Endodermal cell (in vitro differentiated cells): ENCODE data around the gene METAP2. TPM values are rescaled to one million over a fixed set of nuclear protein-coding genes. Genes with fewer than 3 reads are reported as not detected.

Experiments
- DNase-seq: peaks from one replicate; pipeline ENCODE4 v3.0.0-alpha.2; 2017
- H3K27ac ChIP-seq: 2 replicates; pipeline ENCODE4 v1.5.1; 2013; ENCODE audit warnings: mild to moderate bottlenecking, low read depth, low read length, moderate library complexity
- H3K27me3 ChIP-seq: 2 replicates; pipeline ENCODE4 v1.6.1; 2013; ENCODE audit warnings: mild to moderate bottlenecking, low read length, moderate library complexity; ENCODE audit not compliant: insufficient read depth, control insufficient read depth, poor library complexity, severe bottlenecking
- H3K36me3 ChIP-seq: 2 replicates; pipeline ENCODE4 v1.7.0; 2013; ENCODE audit warnings: mild to moderate bottlenecking, low read length, moderate library complexity; ENCODE audit not compliant: control insufficient read depth, insufficient read depth
- H3K4me1 ChIP-seq: one replicate; pipeline ENCODE4 v1.7.0; 2013; ENCODE audit warnings: low read length; ENCODE audit not compliant: control insufficient read depth, insufficient read depth
- H3K4me3 ChIP-seq: 2 replicates; pipeline ENCODE4 v1.5.1; 2013; ENCODE audit warnings: mild to moderate bottlenecking, low read length, moderate library complexity
- H3K9ac ChIP-seq: 2 replicates; pipeline ENCODE4 v1.6.1; 2013; ENCODE audit warnings: mild to moderate bottlenecking, low read length, moderate library complexity; ENCODE audit not compliant: poor library complexity, severe bottlenecking; ENCODE audit errors: extremely low read depth
- H3K9me3 ChIP-seq: 2 replicates; pipeline ENCODE4 v1.6.1; 2013; ENCODE audit warnings: mild to moderate bottlenecking, low read length, moderate library complexity; ENCODE audit not compliant: control insufficient read depth
- H3K27ac Mint-ChIP-seq: 2 replicates; pipeline ENCODE4 v1.8.0; 2020; ENCODE audit warnings: mixed read lengths
- H3K27me3 Mint-ChIP-seq: 2 replicates; pipeline ENCODE4 v1.8.0; 2021; ENCODE audit warnings: mild to moderate bottlenecking, mixed read lengths; ENCODE audit not compliant: insufficient read depth
- H3K36me3 Mint-ChIP-seq: 2 replicates; pipeline ENCODE4 v1.8.0; 2020; ENCODE audit warnings: low read depth, mixed read lengths
- H3K4me1 Mint-ChIP-seq: 2 replicates; pipeline ENCODE4 v1.8.0; 2020; ENCODE audit warnings: mixed read lengths
- H3K4me3 Mint-ChIP-seq: 2 replicates; pipeline ENCODE4 v1.8.0; 2020; ENCODE audit warnings: mild to moderate bottlenecking, moderate library complexity, mixed read lengths
- H3K9me3 Mint-ChIP-seq: 2 replicates; pipeline ENCODE4 v1.8.0; 2020; ENCODE audit warnings: mild to moderate bottlenecking, mixed read lengths
- CTCF ChIP-seq: fragments of 200-600 bp; sonication (generic); conservative IDR thresholded peaks from 2 replicates; pipeline ENCODE4 v1.5.0; 2021; ENCODE audit warnings: antibody characterized with exemption, mild to moderate bottlenecking
- WGBS, 2 experiments: methylation state at CpG; one replicate each; pipeline versions ENCODE4 v1.1.5 to v1.1.7; 2013; ENCODE audit warnings: missing lambda C conversion rate in 2 of 2, mixed read lengths in 1 of 2; ENCODE audit not compliant: insufficient coverage in 1 of 2, insufficient read length in 1 of 2; 5-methylcytosine and 5-hydroxymethylcytosine counted together
- total RNA-seq, 2 donors: library from RNA; stranded (reverse); fragmentation: NEBNext Ultra II Directional in 1 of 2; extraction: Animal tissue kit (Norgen Biotek cat#: 25700) in 1 of 2; gene quantifications; 2 replicates in 1 of 2; 3 replicates in 1 of 2; pipeline ENCODE4 v1.2.1, GENCODE V29; 2021

METAP2 gene
- total RNA-seq, 2 donors from 2014 or later, result 137 to 152 TPM

GRCh38 chr12:95460896-95461295 lies 13.1 kb upstream of the METAP2 start:
- H3K36me3 Mint-ChIP-seq, result no peaks in the 10 kb centered on the region
- Histone ChIP-seq H3K36me3 (no peaks in the 10 kb centered on the region), H3K9ac (no peak overlapping the region), H3K9me3 (peaks cover 23% of the 10 kb centered on the region), H3K4me3 (no peak overlapping the region), H3K4me1 (no peaks in the 10 kb centered on the region), H3K27ac (no peak overlapping the region), H3K27me3 (no peaks in the 10 kb centered on the region)
- 83 to 100% methylated on average over 1 of the region's 1 CpG for WGBS, 2 experiments
- no peaks in the 10 kb centered on the region for H3K4me1 Mint-ChIP-seq
- H3K9me3 Mint-ChIP-seq, result peaks cover 28% of the 10 kb centered on the region
- TF ChIP-seq CTCF, result no peak
- H3K4me3 Mint-ChIP-seq, result no peak overlapping the region
- H3K27me3 Mint-ChIP-seq, result no peaks in the 10 kb centered on the region
- DNase-seq, result no peak
- no peak overlapping the region for H3K27ac Mint-ChIP-seq

GRCh38 chr12:95462081-95462480 lies 11.9 kb upstream of the METAP2 start:
- no peak overlapping the region for H3K27ac Mint-ChIP-seq
- peaks cover 18% of the 10 kb centered on the region for H3K9me3 Mint-ChIP-seq
- H3K27me3 Mint-ChIP-seq, result no peaks in the 10 kb centered on the region
- no peak for TF ChIP-seq CTCF
- no peak for DNase-seq
- Histone ChIP-seq H3K9me3 (peaks cover 15% of the 10 kb centered on the region), H3K27ac (no peak overlapping the region), H3K27me3 (no peaks in the 10 kb centered on the region), H3K4me1 (no peaks in the 10 kb centered on the region), H3K36me3 (no peaks in the 10 kb centered on the region), H3K9ac (no peak overlapping the region), H3K4me3 (no peak overlapping the region)
- 93 to 97% methylated on average over 3 to 4 of the region's 4 CpGs for WGBS, 2 experiments
- H3K4me1 Mint-ChIP-seq, result no peaks in the 10 kb centered on the region
- no peak overlapping the region for H3K4me3 Mint-ChIP-seq
- H3K36me3 Mint-ChIP-seq, result no peaks in the 10 kb centered on the region

GRCh38 chr12:95462551-95462950 lies 11.4 kb upstream of the METAP2 start:
- Histone ChIP-seq H3K27ac (no peak overlapping the region), H3K4me1 (no peaks in the 10 kb centered on the region), H3K27me3 (no peaks in the 10 kb centered on the region), H3K36me3 (no peaks in the 10 kb centered on the region), H3K9ac (no peak overlapping the region), H3K4me3 (no peak overlapping the region), H3K9me3 (peaks cover 10% of the 10 kb centered on the region)
- H3K4me1 Mint-ChIP-seq, result no peaks in the 10 kb centered on the region
- H3K36me3 Mint-ChIP-seq, result no peaks in the 10 kb centered on the region
- H3K27ac Mint-ChIP-seq, result no peak overlapping the region
- peaks cover 14% of the 10 kb centered on the region for H3K9me3 Mint-ChIP-seq
- 94 to 100% methylated on average over 2 of the region's 2 CpGs for WGBS, 2 experiments
- H3K27me3 Mint-ChIP-seq, result no peaks in the 10 kb centered on the region
- H3K4me3 Mint-ChIP-seq, result no peak overlapping the region
- TF ChIP-seq CTCF, result no peak
- DNase-seq, result no peak
